Ishikawa (cell line): ENCODE measurements around the gene TGM2.

Experiments
- CEBPB ChIP-seq: IDR thresholded peaks from 2 replicates; pipeline ENCODE4 v1.6.1; 2012
- CREB1 ChIP-seq: IDR thresholded peaks from 2 replicates; pipeline ENCODE4 v1.6.1; 2012; ENCODE audit warnings: low read depth
- EGR1 ChIP-seq: IDR thresholded peaks from 2 replicates; pipeline ENCODE4 v1.6.1; 2012
- EP300 ChIP-seq: IDR thresholded peaks from 2 replicates; pipeline ENCODE4 v1.6.1; 2012; ENCODE audit warnings: borderline replicate concordance
- FOXM1 ChIP-seq: IDR thresholded peaks from 2 replicates; pipeline ENCODE4 v1.6.1; 2012; ENCODE audit warnings: low read depth, borderline replicate concordance
- NFIC ChIP-seq: IDR thresholded peaks from 2 replicates; pipeline ENCODE4 v1.6.1; 2012
- RAD21 ChIP-seq: IDR thresholded peaks from 2 replicates; pipeline ENCODE4 v1.6.1; 2012; ENCODE audit warnings: low read depth
- TAF1 ChIP-seq: IDR thresholded peaks from 2 replicates; pipeline ENCODE4 v1.6.1; 2012; ENCODE audit warnings: low read depth, mild to moderate bottlenecking
- TCF12 ChIP-seq: IDR thresholded peaks from 2 replicates; pipeline ENCODE4 v1.6.1; 2012; ENCODE audit warnings: low read depth
- TEAD4 ChIP-seq: IDR thresholded peaks from 2 replicates; pipeline ENCODE4 v1.6.1; 2012
- USF1 ChIP-seq: IDR thresholded peaks from 2 replicates; pipeline ENCODE4 v1.6.1; 2012
- YY1 ChIP-seq: IDR thresholded peaks from 2 replicates; pipeline ENCODE4 v1.6.1; 2012; ENCODE audit warnings: low read depth
- ZBTB7A ChIP-seq: IDR thresholded peaks from 2 replicates; pipeline ENCODE4 v1.6.1; 2012; ENCODE audit warnings: low read depth
- TF ChIP-seq, protein P1 (sequence below): IDR thresholded peaks from 2 replicates; pipeline ENCODE4 v1.6.1; 2012; ENCODE audit warnings: low read depth, mild to moderate bottlenecking
- TF ChIP-seq, protein P2 (sequence below): IDR thresholded peaks from 2 replicates; pipeline ENCODE4 v1.6.1; 2012

TGM2 gene

DNA sequence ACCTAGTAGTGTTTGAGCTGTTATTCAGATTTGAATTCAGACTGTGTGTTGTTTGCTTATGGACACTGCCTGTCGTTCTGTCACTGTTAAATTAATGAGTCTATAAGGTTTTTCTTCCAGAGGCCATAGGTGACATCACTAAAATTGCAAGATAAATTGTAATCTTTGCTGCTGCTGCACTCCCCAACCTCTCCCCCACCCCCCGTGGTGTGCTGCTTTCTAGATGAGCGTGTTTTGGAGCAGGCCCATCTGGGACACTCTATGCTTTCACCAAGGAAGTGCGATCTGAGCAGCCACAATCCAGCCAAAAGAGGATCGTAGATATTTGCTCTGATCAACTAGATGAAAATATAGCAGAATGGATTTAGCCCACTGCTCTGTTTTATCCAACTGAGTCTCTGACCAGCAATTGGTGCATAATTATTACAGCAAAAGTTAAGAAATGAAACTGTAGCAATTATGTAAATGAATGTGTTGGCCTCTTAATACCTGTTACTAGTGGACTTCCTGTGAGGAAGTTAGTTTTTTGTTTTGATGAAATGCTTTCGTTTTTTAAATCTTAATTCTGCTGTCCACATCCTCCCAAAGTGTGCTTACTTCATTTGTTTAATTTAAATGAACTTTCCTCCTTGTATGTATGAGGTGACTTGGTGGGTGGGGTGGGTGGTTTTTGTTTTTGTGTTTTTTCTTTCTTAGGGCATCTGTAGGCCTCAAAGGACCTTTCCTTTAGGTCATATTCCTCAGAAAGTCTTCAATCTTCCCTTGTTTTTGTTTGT is 73.4 kb downstream of the TGM2 start:
- no peak for TF ChIP-seq CREB1

GRCh38 chr20:38090061-38090460 is 75.0 kb downstream of the TGM2 start:
- TF ChIP-seq YY1 (no peak), USF1 (no peak), NFIC (no peak), FOXM1 (no peak), TCF12 (no peak), EP300 (no peak), CREB1 (no peak), CEBPB (no peak), EGR1 (no peak), TEAD4 (no peak), TAF1 (no peak), ZBTB7A (no peak), RAD21 (no peak)
- TF ChIP-seq, protein P1, sequence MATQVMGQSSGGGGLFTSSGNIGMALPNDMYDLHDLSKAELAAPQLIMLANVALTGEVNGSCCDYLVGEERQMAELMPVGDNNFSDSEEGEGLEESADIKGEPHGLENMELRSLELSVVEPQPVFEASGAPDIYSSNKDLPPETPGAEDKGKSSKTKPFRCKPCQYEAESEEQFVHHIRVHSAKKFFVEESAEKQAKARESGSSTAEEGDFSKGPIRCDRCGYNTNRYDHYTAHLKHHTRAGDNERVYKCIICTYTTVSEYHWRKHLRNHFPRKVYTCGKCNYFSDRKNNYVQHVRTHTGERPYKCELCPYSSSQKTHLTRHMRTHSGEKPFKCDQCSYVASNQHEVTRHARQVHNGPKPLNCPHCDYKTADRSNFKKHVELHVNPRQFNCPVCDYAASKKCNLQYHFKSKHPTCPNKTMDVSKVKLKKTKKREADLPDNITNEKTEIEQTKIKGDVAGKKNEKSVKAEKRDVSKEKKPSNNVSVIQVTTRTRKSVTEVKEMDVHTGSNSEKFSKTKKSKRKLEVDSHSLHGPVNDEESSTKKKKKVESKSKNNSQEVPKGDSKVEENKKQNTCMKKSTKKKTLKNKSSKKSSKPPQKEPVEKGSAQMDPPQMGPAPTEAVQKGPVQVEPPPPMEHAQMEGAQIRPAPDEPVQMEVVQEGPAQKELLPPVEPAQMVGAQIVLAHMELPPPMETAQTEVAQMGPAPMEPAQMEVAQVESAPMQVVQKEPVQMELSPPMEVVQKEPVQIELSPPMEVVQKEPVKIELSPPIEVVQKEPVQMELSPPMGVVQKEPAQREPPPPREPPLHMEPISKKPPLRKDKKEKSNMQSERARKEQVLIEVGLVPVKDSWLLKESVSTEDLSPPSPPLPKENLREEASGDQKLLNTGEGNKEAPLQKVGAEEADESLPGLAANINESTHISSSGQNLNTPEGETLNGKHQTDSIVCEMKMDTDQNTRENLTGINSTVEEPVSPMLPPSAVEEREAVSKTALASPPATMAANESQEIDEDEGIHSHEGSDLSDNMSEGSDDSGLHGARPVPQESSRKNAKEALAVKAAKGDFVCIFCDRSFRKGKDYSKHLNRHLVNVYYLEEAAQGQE, result no peak
- TF ChIP-seq, protein P2, sequence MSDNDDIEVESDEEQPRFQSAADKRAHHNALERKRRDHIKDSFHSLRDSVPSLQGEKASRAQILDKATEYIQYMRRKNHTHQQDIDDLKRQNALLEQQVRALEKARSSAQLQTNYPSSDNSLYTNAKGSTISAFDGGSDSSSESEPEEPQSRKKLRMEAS, result no peak

- TF ChIP-seq CEBPB (no peak), USF1 (no peak), TAF1 (no peak), ZBTB7A (no peak), TCF12 (no peak), EP300 (no peak), TEAD4 (no peak), FOXM1 (no peak), EGR1 (no peak), CREB1 (no peak), YY1 (no peak), RAD21 (no peak), NFIC (no peak)
- TF ChIP-seq, protein P1, result no peak
- TF ChIP-seq, protein P2, result no peak
Measured at GRCh38 chr20:38089500-38089899, 75.6 kb downstream of the TGM2 start.

GRCh38 chr20:38085026-38085425 is 80.0 kb downstream of the TGM2 start:
- TF ChIP-seq CREB1 (no peak), TEAD4 (no peak), YY1 (no peak)
- TF ChIP-seq, protein P2, result no peak

DNA sequence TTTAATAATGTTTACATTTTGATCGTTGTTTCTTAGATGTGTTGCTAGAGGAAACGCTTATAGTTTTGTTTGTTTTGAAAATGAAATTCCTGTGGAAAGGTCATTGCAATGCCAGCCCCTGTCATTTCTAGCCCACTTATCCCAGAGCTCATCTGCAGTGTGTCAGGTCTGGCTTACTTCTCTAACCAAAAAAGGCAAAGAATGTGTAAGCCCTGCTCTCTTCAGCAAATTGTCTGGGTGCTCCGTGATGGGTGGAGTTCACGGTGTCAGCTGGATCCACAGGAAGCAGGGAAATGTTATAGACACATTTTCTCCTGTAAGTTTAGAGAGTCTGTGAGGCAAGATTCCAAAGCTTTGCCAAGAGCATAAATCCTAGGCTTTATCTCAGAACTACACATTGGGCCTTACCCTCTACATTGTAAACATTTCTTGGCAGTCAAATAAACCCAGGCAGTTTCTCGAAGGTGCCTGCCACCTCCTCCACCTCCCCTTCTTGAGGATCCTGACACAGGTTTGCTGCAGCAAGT is 80.6 kb downstream of the TGM2 start:
- TF ChIP-seq ZBTB7A, result no peak

DNA sequence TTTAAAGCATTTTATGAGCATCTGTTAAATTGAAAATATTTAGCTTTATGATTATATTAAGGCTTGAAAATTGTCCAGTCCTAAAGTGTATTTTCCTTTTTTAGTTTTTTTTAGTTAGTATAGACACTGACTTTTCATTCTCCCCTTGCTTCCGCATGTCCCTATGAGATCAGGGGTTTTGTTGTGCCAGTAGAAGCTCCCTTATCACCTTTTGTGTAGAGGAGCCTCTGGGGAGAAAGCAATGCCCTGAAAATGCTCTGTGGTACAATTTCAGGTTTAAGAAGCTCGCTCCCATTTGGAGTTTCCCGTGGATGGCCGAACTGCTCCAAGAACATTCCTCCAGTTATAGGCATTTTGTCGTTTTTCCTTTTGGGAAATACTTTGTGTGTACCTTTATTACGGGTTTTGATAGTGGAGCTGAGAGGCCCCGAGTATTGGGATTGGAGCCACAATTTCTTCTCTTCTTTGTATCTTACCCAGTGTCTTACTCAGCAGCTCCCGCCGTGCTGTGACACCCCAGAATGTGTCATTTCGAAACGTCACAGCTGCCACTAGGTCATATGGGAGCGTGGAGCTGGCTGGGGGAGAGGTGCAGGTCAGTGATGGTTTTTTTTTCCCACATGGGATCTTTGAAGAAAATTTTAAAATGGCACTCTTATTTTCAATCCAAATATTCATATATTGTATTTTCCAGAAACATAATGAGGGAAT is 81.6 kb downstream of the TGM2 start:
- no peak for TF ChIP-seq TEAD4
- no peak for TF ChIP-seq EP300
- no peak for TF ChIP-seq USF1
- TF ChIP-seq TAF1, result no peak
- TF ChIP-seq ZBTB7A, result no peak
- no peak for TF ChIP-seq EGR1
